ENCODE measurements around the gene AFF3. TPM values are rescaled to one million over a fixed set of nuclear protein-coding genes. Genes with fewer than 3 reads are reported as not detected.
"Not testable (repeated sequence)": the region's sequence is repeated elsewhere in the genome, so short reads cannot be mapped to it uniquely, and the experiment has no call there.

The AFF3 gene
- total RNA-seq, 1 experiment from 2014 or later, result 0.61 TPM

GRCh38 chr2:100104718-100105677 lies 37.4 kb downstream of the AFF3 start:
- H3K9ac ChIP-seq (ENCODE audit: low read length), result no peak overlapping the region
- H3K27ac ChIP-seq (ENCODE audit: low read depth, low read length), result no peak overlapping the region
- peaks cover 26% of the 10 kb centered on the region; the same call in 1 of the 2 replicates for H3K27me3 ChIP-seq (ENCODE audit: insufficient read depth, low read length)
- intact Hi-C loops (cut with micrococcal nuclease), result no loop called here
- BruUV-seq (replicated peaks), result no TSS peak
- H3K4me3 ChIP-seq (replicated peaks in 1 of 2; ENCODE audit: low read depth in 1 of 2, low read length in 2 of 2), result no peak overlapping the region
- CTCF ChIA-PET, result no interaction called here
- H3K9me2 ChIP-seq (ENCODE audit: insufficient read depth), result no peaks in the 10 kb centered on the region
- H3K36me3 ChIP-seq (ENCODE audit: control insufficient read depth in 1 of 2, insufficient read depth in 2 of 2, low read length in 2 of 2), result no peaks in the 10 kb centered on the region
- H3K4me1 ChIP-seq (ENCODE audit: control insufficient read depth in 1 of 2, insufficient read depth in 2 of 2, low read length in 2 of 2), result no peaks in the 10 kb centered on the region
- H3K4me2 ChIP-seq (ENCODE audit: low read length), result no peak overlapping the region
- RAD21 ChIA-PET (ENCODE audit: low non-redundant PET in 1 of 2, low total read pairs in 2 of 2, uncharacterized antibody in 2 of 2, unreplicated experiment in 2 of 2), result no interaction called here
- no peak for DNase-seq (ENCODE audit: low read depth, low spot score)
- ATAC-seq, result no peak
- TF ChIP-seq MAX (IDR thresholded peaks at IDR 0.05) (no peak), SP1 (IDR thresholded peaks at IDR 0.05; ENCODE audit: low read depth) (no peak), POLR2AphosphoS5 (IDR thresholded peaks at IDR 0.05; ENCODE audit: low read depth, low read length) (no peak), ELF1 (IDR thresholded peaks at IDR 0.05; ENCODE audit: borderline replicate concordance, low read depth) (no peak), ZNF274 (IDR thresholded peaks at IDR 0.05; ENCODE audit: low read depth, low read length) (no peak), EZH2phosphoT487 (IDR thresholded peaks at IDR 0.05; ENCODE audit: borderline replicate concordance) (no peak), EGR1 (IDR thresholded peaks at IDR 0.05; ENCODE audit: low read depth) (no peak), JUND (IDR thresholded peaks at IDR 0.05) (no peak), TCF7L2 (IDR thresholded peaks at IDR 0.05; ENCODE audit: borderline replicate concordance, extremely low read depth, insufficient read depth, insufficient read length) (no peak), RAD21 (IDR thresholded peaks at IDR 0.05; ENCODE audit: low read depth) (no peak), CBX3 (IDR thresholded peaks at IDR 0.05; ENCODE audit: low read depth) (no peak), CTCF (IDR thresholded peaks at IDR 0.05 in 2 of 3, conservative IDR thresholded peaks at IDR 0.05 in 1 of 3; ENCODE audit: borderline replicate concordance in 1 of 3, insufficient read depth in 1 of 3, low read depth in 2 of 3, low read length in 2 of 3) (no peak), POLR2A (IDR thresholded peaks at IDR 0.05; ENCODE audit: borderline replicate concordance, extremely low read depth, insufficient read depth, insufficient read length) (no peak), FOSL1 (IDR thresholded peaks at IDR 0.05; ENCODE audit: low read depth) (no peak), ZBTB33 (IDR thresholded peaks at IDR 0.05; ENCODE audit: extremely low read depth, insufficient replicate concordance, low read length) (no peak), SIN3A (IDR thresholded peaks at IDR 0.05; ENCODE audit: low read depth) (no peak), ATF3 (IDR thresholded peaks at IDR 0.05) (no peak)
- no peaks in the 10 kb centered on the region for H4K20me1 ChIP-seq (ENCODE audit: insufficient read depth)
- H2AFZ ChIP-seq (ENCODE audit: low read depth, low read length, poor library complexity, severe bottlenecking), result no peak overlapping the region
- H3K9me3 ChIP-seq (ENCODE audit: control insufficient read depth in 1 of 2, insufficient read depth in 1 of 2, low read depth in 1 of 2, low read length in 2 of 2), result no peaks in the 10 kb centered on the region
- POLR2A ChIA-PET, result no interaction called here
- no peaks in the 10 kb centered on the region for H3K79me2 ChIP-seq (ENCODE audit: insufficient read depth, low read length)

GRCh38 chr2:100104265-100104664 lies 38.1 kb downstream of the AFF3 start:
- peaks cover 20% of the 10 kb centered on the region; the same call in 1 of the 2 replicates for H3K27me3 ChIP-seq (ENCODE audit: insufficient read depth, low read length)
- H3K4me1 ChIP-seq (ENCODE audit: control insufficient read depth in 1 of 2, insufficient read depth in 2 of 2, low read length in 2 of 2); H3K9me3 ChIP-seq (ENCODE audit: control insufficient read depth in 1 of 2, insufficient read depth in 1 of 2, low read depth in 1 of 2, low read length in 2 of 2); BruUV-seq (replicated peaks); H4K20me1 ChIP-seq (ENCODE audit: insufficient read depth); POLR2A ChIA-PET; RAD21 ChIA-PET (ENCODE audit: low non-redundant PET in 1 of 2, low total read pairs in 2 of 2, uncharacterized antibody in 2 of 2, unreplicated experiment in 2 of 2); H3K9me2 ChIP-seq (ENCODE audit: insufficient read depth); H3K27ac ChIP-seq (ENCODE audit: low read depth, low read length); DNase-seq (ENCODE audit: low read depth, low spot score); H3K4me2 ChIP-seq (ENCODE audit: low read length); H3K4me3 ChIP-seq (replicated peaks in 1 of 2; ENCODE audit: low read depth in 1 of 2, low read length in 2 of 2); CTCF ChIA-PET; intact Hi-C loops (cut with micrococcal nuclease); H3K36me3 ChIP-seq (ENCODE audit: control insufficient read depth in 1 of 2, insufficient read depth in 2 of 2, low read length in 2 of 2); H3K79me2 ChIP-seq (ENCODE audit: insufficient read depth, low read length); H2AFZ ChIP-seq (ENCODE audit: low read depth, low read length, poor library complexity, severe bottlenecking); H3K9ac ChIP-seq (ENCODE audit: low read length): not testable (repeated sequence)
- peak; percentile 40 for ATAC-seq

Data from HCT116 (cell line).